SJSA1 (cell line): ENCODE measurements around the gene MYO5B. TPM values are rescaled to one million over a fixed set of nuclear protein-coding genes. Genes with fewer than 3 reads are reported as not detected.
A peak's percentile ranks its signal among the peaks of the same experiment; 100 is the strongest.
"Not testable (repeated sequence)": the region's sequence is repeated elsewhere in the genome, so short reads cannot be mapped to it uniquely, and the experiment has no call there.

Experiments
- DNase-seq, 2 experiments: peaks; one replicate each; pipeline ENCODE4 v3.0.0-alpha.2; 2015 to 2020; ENCODE audit warnings: low spot score in 2 of 2, low read depth in 1 of 2
- H3K27ac ChIP-seq: fragments of 250-450 bp; sonication (Bioruptor Pico); 2 replicates; pipeline ENCODE4 v1.5.1; 2020; ENCODE audit warnings: mild to moderate bottlenecking, moderate library complexity
- H3K27me3 ChIP-seq: fragments of 250-450 bp; sonication (Bioruptor Pico); replicated peaks from 2 replicates; pipeline ENCODE4 v1.5.1; 2020; ENCODE audit warnings: mild to moderate bottlenecking, moderate library complexity
- H3K36me3 ChIP-seq: fragments of 250-450 bp; sonication (Bioruptor Pico); 2 replicates; pipeline ENCODE4 v1.5.1; 2020; ENCODE audit warnings: mild to moderate bottlenecking
- H3K4me1 ChIP-seq: fragments of 250-450 bp; sonication (Bioruptor Pico); replicated peaks from 2 replicates; pipeline ENCODE4 v1.6.1; 2021; ENCODE audit warnings: mild to moderate bottlenecking
- H3K4me3 ChIP-seq: fragments of 250-450 bp; sonication (Bioruptor Pico); 2 replicates; pipeline ENCODE4 v1.5.1; 2020; ENCODE audit warnings: mild to moderate bottlenecking
- H3K9me3 ChIP-seq: fragments of 250-450 bp; sonication (Bioruptor Pico); replicated peaks from 2 replicates; pipeline ENCODE4 v1.5.1; 2020; ENCODE audit warnings: mild to moderate bottlenecking
- total RNA-seq: library from RNA; depleted of rRNA; stranded (reverse); fragments of >200 nt; shearing (Covaris generic); gene quantifications from 2 replicates; pipeline ENCODE4 v1.2.3, GENCODE V29; 2014

The MYO5B gene
- total RNA-seq, 1 experiment from 2014 or later: 3.4 TPM

- not testable (repeated sequence) for H3K9me3 ChIP-seq, H3K27ac ChIP-seq, H3K27me3 ChIP-seq, H3K36me3 ChIP-seq, H3K4me3 ChIP-seq, DNase-seq
- peaks cover 26% of the 10 kb centered on the region for H3K4me1 ChIP-seq
Measured at GRCh38 chr18:49837316-49837835, 357.6 kb downstream of the MYO5B start.

- Histone ChIP-seq H3K9me3 (no peaks in the 10 kb centered on the region), H3K27me3 (no peaks in the 10 kb centered on the region), H3K27ac (peak overlapping the region; percentile 84), H3K4me3 (no peak overlapping the region), H3K36me3 (peaks cover 4% of the 10 kb centered on the region; the same call in 1 of the 2 replicates), H3K4me1 (peaks cover 26% of the 10 kb centered on the region)
- no peak for DNase-seq
Measured at GRCh38 chr18:49835405-49835804, 359.5 kb downstream of the MYO5B start.

GRCh38 chr18:49834258-49834657 lies 360.7 kb downstream of the MYO5B start:
- no peak for DNase-seq
- Histone ChIP-seq H3K4me1 (peaks cover 26% of the 10 kb centered on the region), H3K27me3 (no peaks in the 10 kb centered on the region), H3K9me3 (no peaks in the 10 kb centered on the region), H3K27ac (peak overlapping the region; percentile 84), H3K36me3 (peaks cover 4% of the 10 kb centered on the region; the same call in 1 of the 2 replicates), H3K4me3 (no peak overlapping the region)

GRCh38 chr18:49833814-49834213 lies 361.1 kb downstream of the MYO5B start:
- no peaks in the 10 kb centered on the region for H3K9me3 ChIP-seq

GRCh38 chr18:49832221-49832647 lies 362.7 kb downstream of the MYO5B start:
- H3K36me3 ChIP-seq: peaks cover 4% of the 10 kb centered on the region; the same call in 1 of the 2 replicates
- H3K27me3 ChIP-seq: no peaks in the 10 kb centered on the region
- no peak for DNase-seq
- H3K4me1 ChIP-seq: peaks cover 22% of the 10 kb centered on the region
- H3K27ac ChIP-seq: no peak overlapping the region
- no peak overlapping the region for H3K4me3 ChIP-seq
- H3K9me3 ChIP-seq: 0 out of 2 replicates have a peak, but pooled peaks cover 2% of the 10 kb centered on the region

More at GRCh38 chr18:49833814-49834213, 361.1 kb downstream of the MYO5B start:
- peak overlapping the region; percentile 84 for H3K27ac ChIP-seq
- no peaks in the 10 kb centered on the region for H3K27me3 ChIP-seq
- no peak for DNase-seq
- H3K4me3 ChIP-seq: no peak overlapping the region
- peaks cover 22% of the 10 kb centered on the region for H3K4me1 ChIP-seq
- peaks cover 4% of the 10 kb centered on the region; the same call in 1 of the 2 replicates for H3K36me3 ChIP-seq

- Histone ChIP-seq H3K27ac (no peak overlapping the region), H3K36me3 (no peaks in the 10 kb centered on the region), H3K9me3 (0 out of 2 replicates have a peak, but pooled peaks cover 2% of the 10 kb centered on the region), H3K27me3 (no peaks in the 10 kb centered on the region), H3K4me1 (no peaks in the 10 kb centered on the region), H3K4me3 (no peak overlapping the region)
- DNase-seq: no peak
Measured at GRCh38 chr18:49827996-49828395, 367.0 kb downstream of the MYO5B start.

GRCh38 chr18:49819823-49820671 lies 374.9 kb downstream of the MYO5B start:
- Histone ChIP-seq H3K27ac (no peak overlapping the region), H3K4me1 (no peaks in the 10 kb centered on the region; the same call in 1 of the 2 replicates), H3K4me3 (no peak overlapping the region), H3K9me3 (no peaks in the 10 kb centered on the region), H3K36me3 (no peaks in the 10 kb centered on the region), H3K27me3 (no peaks in the 10 kb centered on the region)
- DNase-seq: no peak

GRCh38 chr18:49819071-49819662 lies 375.8 kb downstream of the MYO5B start:
- H3K36me3 ChIP-seq: no peaks in the 10 kb centered on the region
- peaks cover 4% of the 10 kb centered on the region for H3K4me1 ChIP-seq
- H3K4me3 ChIP-seq: no peak overlapping the region
- no peaks in the 10 kb centered on the region for H3K27me3 ChIP-seq
- DNase-seq: no peak
- H3K27ac ChIP-seq: no peak overlapping the region
- H3K9me3 ChIP-seq: no peaks in the 10 kb centered on the region

GRCh38 chr18:49817947-49818346 lies 377.0 kb downstream of the MYO5B start:
- DNase-seq: no peak
- no peaks in the 10 kb centered on the region for H3K9me3 ChIP-seq
- H3K4me1 ChIP-seq: peaks cover 4% of the 10 kb centered on the region
- H3K36me3 ChIP-seq: 0 out of 2 replicates have a peak, but pooled peaks cover 2% of the 10 kb centered on the region
- H3K27ac ChIP-seq: no peak overlapping the region
- no peak overlapping the region for H3K4me3 ChIP-seq
- H3K27me3 ChIP-seq: no peaks in the 10 kb centered on the region

GRCh38 chr18:49815927-49816326 lies 379.0 kb downstream of the MYO5B start:
- no peak overlapping the region for H3K27ac ChIP-seq
- H3K4me3 ChIP-seq: no peak overlapping the region
- no peak for DNase-seq
- H3K4me1 ChIP-seq: peaks cover 22% of the 10 kb centered on the region
- H3K27me3 ChIP-seq: no peaks in the 10 kb centered on the region
- H3K9me3 ChIP-seq: no peaks in the 10 kb centered on the region
- 0 out of 2 replicates have a peak, but pooled peaks cover 2% of the 10 kb centered on the region for H3K36me3 ChIP-seq

- H3K4me3 ChIP-seq: peak overlapping the region; percentile 67
- DNase-seq: peak; percentile 56 to 73
Measured at GRCh38 chr18:49814147-49814499, 380.8 kb downstream of the MYO5B start.

GRCh38 chr18:49813319-49814146 lies 381.4 kb downstream of the MYO5B start, which contains the start of gene ACAA2:
Gene ACAA2 (minus strand): TSS chr18:49813533. CDS start chr18:49813484, 49 bp downstream.
- Histone ChIP-seq H3K4me1 (peaks cover 23% of the 10 kb centered on the region), H3K36me3 (peaks cover 17% of the 10 kb centered on the region), H3K9me3 (peaks cover 5% of the 10 kb centered on the region), H3K4me3 (peak within 1 kb of the TSS; percentile 67), H3K27ac (peak within 1 kb of the TSS; percentile 94), H3K27me3 (no peaks in the 10 kb centered on the region)
- DNase-seq: peak; percentile 91 to 95

More at GRCh38 chr18:49814147-49814499, 380.8 kb downstream of the MYO5B start:
- Histone ChIP-seq H3K27me3 (no peaks in the 10 kb centered on the region), H3K36me3 (peaks cover 15% of the 10 kb centered on the region), H3K9me3 (peaks cover 4% of the 10 kb centered on the region; the same call in 1 of the 2 replicates), H3K4me1 (peaks cover 23% of the 10 kb centered on the region), H3K27ac (peak overlapping the region; percentile 94)

- H3K27me3 ChIP-seq: no peaks in the 10 kb centered on the region
- no peak for DNase-seq
- peaks cover 5% of the 10 kb centered on the region for H3K9me3 ChIP-seq
- peak overlapping the region; percentile 94 for H3K27ac ChIP-seq
- peak overlapping the region; percentile 67 for H3K4me3 ChIP-seq
- peaks cover 23% of the 10 kb centered on the region for H3K4me1 ChIP-seq
- H3K36me3 ChIP-seq: peaks cover 17% of the 10 kb centered on the region
Measured at GRCh38 chr18:49813069-49813318, 382.0 kb downstream of the MYO5B start.
